Endothelial cell of umbilical vein (primary cell): ENCODE results near the gene SDE2. TPM values are rescaled to one million over a fixed set of nuclear protein-coding genes. Genes with fewer than 3 reads are reported as not detected.

Experiments used
- BruUV-seq: library from RNA; stranded (reverse); fragments of 400-500 nt; replicated peaks from 2 replicates; lab custom pipeline; 2021; lab: Mats Ljungman, UMichigan
- CTCF ChIA-PET: fragments of 300-600, 350-600 bp; sonication (Branson Sonifier 250); formaldehyde crosslinking; loops from one replicate; lab custom pipeline; 2021; ENCODE audit warnings: antibody characterized with exemption, inconsistent platforms; lab: Charles Lee
- POLR2A ChIA-PET: fragments of 300-600, 350-600 bp; sonication (Branson Sonifier 250); formaldehyde crosslinking; loops from one replicate; lab custom pipeline; 2021; ENCODE audit warnings: antibody characterized with exemption, inconsistent platforms; lab: Charles Lee
- DNase-seq: peaks from one replicate; pipeline ENCODE4 v3.0.0-alpha.2; 2011; ENCODE audit warnings: low read depth, low spot score
- FAIRE-seq: peaks from 2 replicates; lab custom pipeline; 2011; peaks lifted over from hg19 to GRCh38; lab: Jason Lieb, UNC
- H2AFZ ChIP-seq: 2 replicates; pipeline ENCODE4 v1.6.0; 2012; ENCODE audit warnings: low read depth, low read length, control low read depth, inconsistent platforms
- H3K27ac ChIP-seq: 2 replicates; pipeline ENCODE4 v1.5.1; 2011; ENCODE audit warnings: low read depth, mild to moderate bottlenecking, control low read depth, low read length, moderate library complexity; ENCODE audit not compliant: insufficient read depth
- H3K27me3 ChIP-seq, 2 experiments: 2 replicates each; pipeline versions ENCODE4 v1.6.0 to v1.6.1; 2011; ENCODE audit warnings: low read length in 2 of 2, mixed read lengths in 1 of 2; ENCODE audit not compliant: control insufficient read depth in 2 of 2, insufficient read depth in 2 of 2
- H3K36me3 ChIP-seq, 2 experiments: 2 replicates in 1 of 2; 3 replicates in 1 of 2; pipeline ENCODE4 v1.5.1; 2011; ENCODE audit warnings: low read length in 2 of 2, mild to moderate bottlenecking in 1 of 2, moderate library complexity in 1 of 2; ENCODE audit not compliant: control insufficient read depth in 2 of 2, insufficient read depth in 2 of 2; ENCODE audit errors: extremely low read depth in 1 of 2
- H3K4me1 ChIP-seq: 3 replicates; pipeline ENCODE4 v1.5.1; 2011; ENCODE audit warnings: mild to moderate bottlenecking, low read length; ENCODE audit not compliant: control insufficient read depth, insufficient read depth; ENCODE audit errors: extremely low read depth
- H3K4me2 ChIP-seq: 2 replicates; pipeline ENCODE4 v1.6.1; 2011; ENCODE audit warnings: low read length, control low read depth, mixed read lengths; ENCODE audit not compliant: insufficient read depth
- H3K4me3 ChIP-seq, 3 experiments: fragments of 200-600 bp in 1 of 3; sonication (generic), shearing (Covaris generic) in 1 of 3; replicated peaks in 1 of 3; 2 replicates each; pipeline ENCODE4 v1.5.1; 2011 to 2016; ENCODE audit warnings: control low read depth in 3 of 3, low read length in 3 of 3, mild to moderate bottlenecking in 2 of 3, inconsistent platforms in 1 of 3, low read depth in 1 of 3, moderate library complexity in 1 of 3; ENCODE audit not compliant: insufficient read depth in 1 of 3
- H3K79me2 ChIP-seq: 2 replicates; pipeline ENCODE4 v1.6.0; 2012; ENCODE audit warnings: low read length, inconsistent platforms; ENCODE audit not compliant: control insufficient read depth, insufficient read depth
- H3K9ac ChIP-seq: replicated peaks from 2 replicates; pipeline ENCODE3; 2011; ENCODE audit warnings: low read length, control low read depth; ENCODE audit not compliant: insufficient read depth; ENCODE audit errors: extremely low read depth
- H3K9me1 ChIP-seq: replicated peaks from 3 replicates; pipeline ENCODE4 v1.6.0; 2011; ENCODE audit warnings: mild to moderate bottlenecking, low read length; ENCODE audit not compliant: control insufficient read depth, insufficient read depth; ENCODE audit errors: extremely low read depth
- H3K9me3 ChIP-seq: replicated peaks from 2 replicates; pipeline ENCODE4 v1.5.1; 2012; ENCODE audit warnings: low read length, inconsistent platforms; ENCODE audit not compliant: control insufficient read depth, insufficient read depth
- H4K20me1 ChIP-seq: replicated peaks from 2 replicates; pipeline ENCODE3; 2011; ENCODE audit warnings: mild to moderate bottlenecking, low read length; ENCODE audit not compliant: control insufficient read depth, insufficient read depth; ENCODE audit errors: extremely low read depth
- CTCF ChIP-seq, 2 donors: IDR thresholded peaks; 1 replicate in 1 of 2; 2 replicates in 1 of 2; pipeline ENCODE4 v1.5.1; 2011; ENCODE audit warnings: low read length in 2 of 2, mild to moderate bottlenecking in 2 of 2, moderate library complexity in 2 of 2, control low read depth in 1 of 2, inconsistent platforms in 1 of 2, low read depth in 1 of 2; ENCODE audit not compliant: insufficient read depth in 1 of 2; ENCODE audit errors: extremely low read depth in 1 of 2
- EZH2 ChIP-seq: IDR thresholded peaks from 2 replicates; pipeline ENCODE4 v1.6.1; 2012; ENCODE audit warnings: borderline replicate concordance, low read depth, mild to moderate bottlenecking, moderate library complexity, low read length, inconsistent platforms; ENCODE audit not compliant: severe bottlenecking
- FOS ChIP-seq: IDR thresholded peaks from 2 replicates; pipeline ENCODE4 v1.6.1; 2011; ENCODE audit warnings: mild to moderate bottlenecking, low read length, moderate library complexity, borderline replicate concordance; ENCODE audit not compliant: insufficient read depth
- GATA2 ChIP-seq: IDR thresholded peaks from 2 replicates; pipeline ENCODE4 v1.7.0; 2011; ENCODE audit warnings: low read depth, mild to moderate bottlenecking, moderate library complexity, mixed read lengths, low read length; ENCODE audit not compliant: insufficient read length, insufficient read depth
- JUN ChIP-seq: IDR thresholded peaks from 2 replicates; pipeline ENCODE4 v1.6.1; 2011; ENCODE audit warnings: borderline replicate concordance, low read depth; ENCODE audit not compliant: insufficient read length, insufficient read depth
- MAX ChIP-seq: IDR thresholded peaks from 2 replicates; pipeline ENCODE4 v1.6.1; 2011; ENCODE audit not compliant: insufficient read depth, insufficient read length
- MYC ChIP-seq: IDR thresholded peaks from one replicate; pipeline ENCODE4 v1.6.1; 2011; ENCODE audit warnings: mild to moderate bottlenecking, low read depth, low read length
- POLR2A ChIP-seq: IDR thresholded peaks from 2 replicates; pipeline ENCODE4 v1.6.1; 2012; ENCODE audit warnings: low read depth, mild to moderate bottlenecking, control low read depth, low read length
- POLR2AphosphoS5 ChIP-seq: IDR thresholded peaks from 2 replicates; pipeline ENCODE4 v1.6.1; 2012; ENCODE audit warnings: low read depth, mild to moderate bottlenecking, control low read depth, low read length, moderate library complexity; ENCODE audit not compliant: insufficient read depth
- dilution Hi-C: fragments of 300-500 bp; cut with MboI; formaldehyde crosslinking; loops from one replicate; pipeline ENCODE4 v1.15.0; 2019; ENCODE audit warnings: low sequenced_read_pairs; ENCODE audit not compliant: extremely low pct_ligation_motif_present
- intact Hi-C: fragments of 100-400 bp; cut with micrococcal nuclease; formaldehyde crosslinking; loops from one replicate; pipeline ENCODE4 v1.10.0; 2022
- polyA plus RNA-seq, 4 experiments: library from polyadenylated mRNA; depleted of rRNA in 3 of 4; stranded (reverse) in 3 of 4; unstranded in 1 of 4; fragments of >200 nt; gene quantifications; 2 replicates each; pipeline versions ENCODE4 v1.2.1 to v1.2.3, GENCODE V29; 2011 to 2012; ENCODE audit warnings: missing spikeins in 1 of 4
- total RNA-seq: library from RNA; stranded (reverse); gene quantifications from 2 replicates; pipeline ENCODE4 v1.2.3, GENCODE V29; 2021

SDE2 gene
- total and polyA plus RNA-seq, 2 donors (not counting 3 experiments of a cell fraction or from before 2014, with no cell fraction given): 11.9 to 16.1 TPM

- CTCF ChIA-PET: interaction anchor here (1.1 to 2.3 kb wide), 9 partner anchors 9 to 502 kb away, joined by 3 to 10 read pairs (median 3); no protein-coding TSS in a partner anchor
Measured at GRCh38 chr1:225944951-225945350, 54.2 kb downstream of the SDE2 start.

More at GRCh38 chr1:225944951-225945350, 54.2 kb downstream of the SDE2 start:
- intact Hi-C loops (no loop called here), dilution Hi-C loops (no loop called here)
- Histone ChIP-seq H3K4me1 (no peaks in the 10 kb centered on the region), H3K9me1 (no peaks in the 10 kb centered on the region), H3K36me3 (no peaks in the 10 kb centered on the region), H4K20me1 (no peaks in the 10 kb centered on the region), H3K9ac (no peak overlapping the region), H3K27ac (no peak overlapping the region), H3K4me3 (no peak overlapping the region), H2AFZ (no peak overlapping the region), H3K4me2 (no peak overlapping the region), H3K9me3 (no peaks in the 10 kb centered on the region), H3K79me2 (no peaks in the 10 kb centered on the region), H3K27me3 (peaks cover 4 to 9% of the 10 kb centered on the region in 2 experiments)
- BruUV-seq: no TSS peak
- no peak for DNase-seq
- TF ChIP-seq EZH2 (no peak), POLR2AphosphoS5 (no peak), GATA2 (no peak), MAX (no peak), FOS (no peak), JUN (no peak), CTCF (IDR thresholded peaks at IDR 0.05; ENCODE audit: extremely low read depth in 1 of 2, insufficient read depth in 1 of 2, low read depth in 1 of 2, low read length in 2 of 2) (no peak), POLR2A (no peak), MYC (no peak)
- POLR2A ChIA-PET: no interaction called here
- FAIRE-seq: no peak
